PC-3 (cell line): ENCODE measurements around the gene SANBR. TPM values are rescaled to one million over a fixed set of nuclear protein-coding genes. Genes with fewer than 3 reads are reported as not detected.
"Not testable (repeated sequence)": the region's sequence is repeated elsewhere in the genome, so short reads cannot be mapped to it uniquely, and the experiment has no call there.

ENCODE experiments used
- ATAC-seq: fragments of 200-7000 bp; cut with Tn5 transposase; 2 replicates; pipeline ENCODE4 v1.9.1; 2020; ENCODE audit warnings: mild to moderate bottlenecking, moderate library complexity
- BruUV-seq: library from RNA; stranded (reverse); fragments of 400-500 nt; replicated peaks from 2 replicates; lab custom pipeline; 2021; lab: Mats Ljungman, UMichigan
- CTCF ChIA-PET: fragments of 300-600 bp; sonication (Branson Sonifier 250); formaldehyde crosslinking; loops from one replicate; lab custom pipeline; 2022; ENCODE audit warnings: antibody characterized with exemption; lab: Charles Lee
- POLR2A ChIA-PET: fragments of 300-600 bp; sonication (Branson Sonifier 250); formaldehyde crosslinking; loops from one replicate; lab custom pipeline; 2022; ENCODE audit warnings: antibody characterized with exemption; ENCODE audit not compliant: unreplicated experiment; lab: Charles Lee
- DNase-seq: peaks from one replicate; pipeline ENCODE4 v3.0.0-alpha.2; 2015
- H2AFZ ChIP-seq: fragments of 300-600 bp; sonication (generic); 2 replicates; pipeline ENCODE4 v1.6.0; 2016; ENCODE audit warnings: antibody characterized with exemption, low read length
- H3F3A ChIP-seq: fragments of 300-600 bp; sonication (generic); one replicate; pipeline ENCODE4 v1.6.0; 2017; ENCODE audit warnings: antibody characterized with exemption, low read length, control low read depth, mild to moderate bottlenecking; ENCODE audit not compliant: unreplicated experiment
- H3K27ac ChIP-seq: fragments of 300-600 bp; sonication (generic); 2 replicates; pipeline ENCODE4 v1.5.1; 2016; ENCODE audit warnings: mild to moderate bottlenecking, low read length
- H3K27me3 ChIP-seq: fragments of 300-600 bp; sonication (generic); 2 replicates; pipeline ENCODE4 v1.6.1; 2016; ENCODE audit warnings: low read length, mixed read lengths
- H3K36me3 ChIP-seq: fragments of 300-600 bp; sonication (generic); 2 replicates; pipeline ENCODE4 v1.6.1; 2016; ENCODE audit warnings: low read depth, mixed run types, low read length, mixed read lengths
- H3K4me1 ChIP-seq: fragments of 300-600 bp; sonication (generic); 2 replicates; pipeline ENCODE4 v1.5.1; 2016; ENCODE audit warnings: low read length; ENCODE audit not compliant: insufficient read depth
- H3K4me2 ChIP-seq: fragments of 300-600 bp; sonication (generic); 2 replicates; pipeline ENCODE4 v1.6.0; 2016; ENCODE audit warnings: low read length
- H3K4me3 ChIP-seq: fragments of 300-600 bp; sonication (generic); 2 replicates; pipeline ENCODE4 v1.5.1; 2016; ENCODE audit warnings: mild to moderate bottlenecking, low read length, mixed read lengths
- H3K79me2 ChIP-seq: fragments of 300-600 bp; sonication (generic); 2 replicates; pipeline ENCODE4 v1.6.1; 2017; ENCODE audit warnings: low read length, mixed read lengths
- H3K9ac ChIP-seq: fragments of 300-600 bp; sonication (generic); 2 replicates; pipeline ENCODE4 v1.6.0; 2016; ENCODE audit warnings: mild to moderate bottlenecking, low read length
- H3K9me2 ChIP-seq: fragments of 300-600 bp; sonication (generic); replicated peaks from 2 replicates; pipeline ENCODE4 v1.6.1; 2016; ENCODE audit warnings: mixed run types, low read length, mixed read lengths
- H3K9me3 ChIP-seq: fragments of 300-600 bp; sonication (generic); 2 replicates; pipeline ENCODE4 v1.6.1; 2016; ENCODE audit warnings: low read length, mixed read lengths
- H4K20me1 ChIP-seq: fragments of 300-600 bp; sonication (generic); 2 replicates; pipeline ENCODE4 v1.6.1; 2016; ENCODE audit warnings: low read length, mixed read lengths
- CTCF ChIP-seq: fragments of 300-600 bp; sonication (generic); conservative IDR thresholded peaks from 2 replicates; pipeline ENCODE4 v1.5.1; 2017; ENCODE audit warnings: antibody characterized with exemption, low read depth, mild to moderate bottlenecking, low read length
- EZH2 ChIP-seq: fragments of 300-600 bp; sonication (generic); IDR thresholded peaks from one replicate; pipeline ENCODE4 v1.6.1; 2017; ENCODE audit warnings: antibody characterized with exemption, mild to moderate bottlenecking, low read length; ENCODE audit not compliant: unreplicated experiment
- EZH2phosphoT487 ChIP-seq: fragments of 300-600 bp; sonication (generic); IDR thresholded peaks from 2 replicates; pipeline ENCODE4 v1.6.1; 2018; ENCODE audit warnings: mild to moderate bottlenecking, antibody characterized with exemption, low read length, borderline replicate concordance
- intact Hi-C: fragments of 100-400 bp; cut with micrococcal nuclease; formaldehyde crosslinking; loops from 2 replicates; pipeline ENCODE4 v1.9.0; 2023
- total RNA-seq: library from RNA; depleted of rRNA; stranded (reverse); fragments of >200 nt; gene quantifications from 2 replicates; pipeline ENCODE4 v1.2.3, GENCODE V29; 2014

Gene SANBR
- total RNA-seq, 1 experiment from 2014 or later = 4.8 TPM

GRCh38 chr2:61029533-61029932 is 36.1 kb upstream of the SANBR start:
- no peaks in the 10 kb centered on the region for H3K27me3 ChIP-seq
- H3K4me3 ChIP-seq = no peak overlapping the region
- H3K9me3 ChIP-seq = no peaks in the 10 kb centered on the region
- H3K9me2 ChIP-seq = no peaks in the 10 kb centered on the region
- H4K20me1 ChIP-seq = no peaks in the 10 kb centered on the region
- H3K27ac ChIP-seq = no peak overlapping the region
- peaks cover 27% of the 10 kb centered on the region for H3K36me3 ChIP-seq
- H2AFZ ChIP-seq = no peak overlapping the region
- H3K4me1 ChIP-seq = no peaks in the 10 kb centered on the region
- H3K4me2 ChIP-seq = no peak overlapping the region
- DNase-seq = no peak
- TF ChIP-seq CTCF (no peak), EZH2phosphoT487 (no peak), EZH2 (no peak)
- H3F3A ChIP-seq = no peaks in the 10 kb centered on the region
- intact Hi-C loops = no loop called here
- peaks cover 27% of the 10 kb centered on the region for H3K79me2 ChIP-seq
- no peak for ATAC-seq
- no peak overlapping the region for H3K9ac ChIP-seq
- CTCF ChIA-PET = no interaction called here
- POLR2A ChIA-PET = no interaction called here
- BruUV-seq = no TSS peak

- intact Hi-C loops, DNase-seq: not testable (repeated sequence)
- peaks cover 36% of the 10 kb centered on the region for H3K36me3 ChIP-seq
Measured at GRCh38 chr2:61034592-61034991, 31.1 kb upstream of the SANBR start.

GRCh38 chr2:61036643-61037042 is 29.0 kb upstream of the SANBR start:
- H3F3A ChIP-seq, intact Hi-C loops, H3K79me2 ChIP-seq, H3K9ac ChIP-seq, POLR2A ChIA-PET, H3K27me3 ChIP-seq, CTCF ChIA-PET, ATAC-seq, BruUV-seq, DNase-seq, H3K4me2 ChIP-seq, H2AFZ ChIP-seq, H3K9me3 ChIP-seq, H3K27ac ChIP-seq, H3K4me3 ChIP-seq, H3K4me1 ChIP-seq, H4K20me1 ChIP-seq, H3K9me2 ChIP-seq: not testable (repeated sequence)
- peaks cover 30% of the 10 kb centered on the region for H3K36me3 ChIP-seq

More at GRCh38 chr2:61034592-61034991, 31.1 kb upstream of the SANBR start:
- H3K27me3 ChIP-seq, H2AFZ ChIP-seq, BruUV-seq, ATAC-seq, H3K4me2 ChIP-seq, H3K4me3 ChIP-seq, H3K9me2 ChIP-seq, H3K9ac ChIP-seq, H3F3A ChIP-seq, H4K20me1 ChIP-seq, H3K9me3 ChIP-seq, H3K27ac ChIP-seq, POLR2A ChIA-PET, H3K4me1 ChIP-seq, H3K79me2 ChIP-seq, CTCF ChIA-PET: not testable (repeated sequence)

GRCh38 chr2:61042807-61043206 is 22.9 kb upstream of the SANBR start:
- H3K27me3 ChIP-seq = no peaks in the 10 kb centered on the region
- no TSS peak for BruUV-seq
- POLR2A ChIA-PET = no interaction called here
- H2AFZ ChIP-seq = no peak overlapping the region
- no peaks in the 10 kb centered on the region for H3F3A ChIP-seq
- ATAC-seq (no peak), DNase-seq (no peak)
- H3K4me2 ChIP-seq = no peak overlapping the region
- H3K27ac ChIP-seq = no peak overlapping the region
- no peak overlapping the region for H3K9ac ChIP-seq
- H4K20me1 ChIP-seq = no peaks in the 10 kb centered on the region
- no peak for TF ChIP-seq EZH2phosphoT487
- no peak for TF ChIP-seq EZH2
- peaks cover 10% of the 10 kb centered on the region; the same call in 1 of the 2 replicates for H3K36me3 ChIP-seq
- no peaks in the 10 kb centered on the region for H3K9me2 ChIP-seq
- no peaks in the 10 kb centered on the region for H3K4me1 ChIP-seq
- intact Hi-C loops = no loop called here
- H3K79me2 ChIP-seq = no peaks in the 10 kb centered on the region
- CTCF ChIA-PET = no interaction called here
- H3K9me3 ChIP-seq = no peaks in the 10 kb centered on the region
- no peak overlapping the region for H3K4me3 ChIP-seq
